HepG2 (cell line): ENCODE measurements around the gene ZPLD1. TPM values are rescaled to one million over a fixed set of nuclear protein-coding genes. Genes with fewer than 3 reads are reported as not detected.

Source experiments
- ATAC-seq: fragments of 200-7000 bp; cut with Tn5 transposase; 3 replicates; pipeline ENCODE4 v1.9.1; 2020; ENCODE audit warnings: mild to moderate bottlenecking, moderate library complexity
- BruUV-seq: library from RNA; stranded (reverse); fragments of 400-500 nt; replicated peaks from 2 replicates; lab custom pipeline; 2021; lab: Mats Ljungman, UMichigan
- CTCF ChIA-PET: fragments of 300-600 bp; formaldehyde crosslinking; extraction: SDS; loops from one replicate; lab custom pipeline; 2021; ENCODE audit warnings: low total read pairs, inconsistent platforms, low intra/inter-chr PET ratio; lab: Yijun Ruan, JAX
- POLR2A ChIA-PET: fragments of 350-600 bp; sonication (Branson Sonifier 250); formaldehyde crosslinking; loops from one replicate; lab custom pipeline; 2020; ENCODE audit warnings: antibody characterized with exemption, inconsistent platforms; lab: Yijun Ruan, JAX
- DNase-seq: peaks from one replicate; pipeline ENCODE4 v3.0.0-alpha.2; 2015; ENCODE audit warnings: low spot score
- FAIRE-seq: peaks from 3 replicates; lab custom pipeline; 2011; peaks lifted over from hg19 to GRCh38; lab: Jason Lieb, UNC
- H2AFZ ChIP-seq: one replicate; pipeline ENCODE4 v1.6.1; 2011; ENCODE audit warnings: low read length, inconsistent platforms
- H3K27ac ChIP-seq: fragments of 300-600 bp; 3 replicates; pipeline ENCODE4 v1.8.0; 2011; ENCODE audit warnings: mixed run types, mild to moderate bottlenecking, mixed read lengths, low read length, inconsistent platforms; ENCODE audit not compliant: insufficient read depth; ENCODE audit errors: extremely low read length
- H3K27me3 ChIP-seq, 2 experiments: fragments of 200-600 bp in 1 of 2; 2 replicates in 1 of 2; 3 replicates in 1 of 2; pipeline versions ENCODE4 v1.6.0 to v1.8.0; 2011; ENCODE audit warnings: low read length in 2 of 2, mild to moderate bottlenecking in 2 of 2, moderate library complexity in 2 of 2, inconsistent platforms in 1 of 2; ENCODE audit not compliant: insufficient read depth in 2 of 2, control insufficient read depth in 1 of 2
- H3K36me3 ChIP-seq, 2 experiments: fragments of 200-600 bp in 1 of 2; replicated peaks in 1 of 2; 2 replicates in 1 of 2; 3 replicates in 1 of 2; pipeline versions ENCODE4 v1.5.1 to v1.8.0; 2011; ENCODE audit warnings: low read length in 2 of 2, inconsistent platforms in 1 of 2; ENCODE audit not compliant: insufficient read depth in 2 of 2, control insufficient read depth in 1 of 2
- H3K4me1 ChIP-seq: 2 replicates; pipeline ENCODE4 v1.5.1; 2012; ENCODE audit warnings: low read length, inconsistent platforms; ENCODE audit not compliant: insufficient read depth
- H3K4me2 ChIP-seq: 2 replicates; pipeline ENCODE4 v1.6.0; 2011; ENCODE audit warnings: low read depth, low read length, inconsistent platforms
- H3K4me3 ChIP-seq, 3 experiments: fragments of 200-600 bp in 1 of 3; sonication (generic), shearing (Covaris generic) in 1 of 3; replicated peaks in 1 of 3; 2 replicates each; pipeline ENCODE4 v1.5.1; 2011 to 2016; ENCODE audit warnings: low read length in 3 of 3, inconsistent platforms in 2 of 3, low read depth in 2 of 3, mild to moderate bottlenecking in 2 of 3, control low read depth in 1 of 3, mixed read lengths in 1 of 3; ENCODE audit not compliant: insufficient read depth in 1 of 3
- H3K79me2 ChIP-seq: one replicate; pipeline ENCODE4 v1.6.1; 2011; ENCODE audit warnings: low read length, inconsistent platforms; ENCODE audit not compliant: insufficient read depth
- H3K9ac ChIP-seq: 2 replicates; pipeline ENCODE4 v1.6.0; 2011; ENCODE audit warnings: mild to moderate bottlenecking, low read depth, low read length, inconsistent platforms; ENCODE audit not compliant: insufficient read depth
- H3K9me3 ChIP-seq: 2 replicates; pipeline ENCODE4 v1.5.1; 2012; ENCODE audit warnings: mild to moderate bottlenecking, low read length
- H4K20me1 ChIP-seq: 2 replicates; pipeline ENCODE4 v1.6.0; 2011; ENCODE audit warnings: inconsistent platforms, mild to moderate bottlenecking, low read length, moderate library complexity; ENCODE audit not compliant: insufficient read depth
- ATF6 ChIP-seq: sonication (generic); formaldehyde crosslinking; conservative IDR thresholded peaks from 2 replicates; pipeline ENCODE4 v1.4.0; 2020; ENCODE audit warnings: missing genetic modification reagents
- ELF3 ChIP-seq: IDR thresholded peaks from 2 replicates; pipeline ENCODE4 v1.6.1; 2016; ENCODE audit warnings: missing genetic modification reagents, missing compliant biosample characterization
- SMAD3 ChIP-seq: sonication (generic); formaldehyde crosslinking; IDR thresholded peaks from 2 replicates; pipeline ENCODE4 v1.4.0; 2020; ENCODE audit warnings: missing genetic modification reagents
- SMC3 ChIP-seq: IDR thresholded peaks from 2 replicates; pipeline ENCODE4 v1.6.1; 2011; ENCODE audit warnings: low read length, improper control_type of control experiment
- TFE3 ChIP-seq: IDR thresholded peaks from 2 replicates; pipeline ENCODE4 v1.6.1; 2016
- TRIM22 ChIP-seq: fragments of 450-650 bp; IDR thresholded peaks from 2 replicates; pipeline ENCODE4 v1.6.1; 2017
- ZNF501 ChIP-seq: sonication (generic); formaldehyde crosslinking; IDR thresholded peaks from 2 replicates; pipeline ENCODE4 v1.5.1; 2020; ENCODE audit warnings: mild to moderate bottlenecking, moderate library complexity, missing genetic modification reagents
- ZNF562 ChIP-seq: sonication (generic); formaldehyde crosslinking; IDR thresholded peaks from 2 replicates; pipeline ENCODE4 v1.8.0; 2022; ENCODE audit warnings: missing genetic modification reagents, borderline replicate concordance
- ZNF577 ChIP-seq: sonication (generic); formaldehyde crosslinking; IDR thresholded peaks from 2 replicates; pipeline ENCODE4 v1.4.0; 2020; ENCODE audit warnings: mild to moderate bottlenecking, low read depth, missing genetic modification reagents, borderline replicate concordance
- ZNF761 ChIP-seq: sonication (generic); formaldehyde crosslinking; conservative IDR thresholded peaks from 2 replicates; pipeline ENCODE4 v1.4.0; 2020; ENCODE audit warnings: mild to moderate bottlenecking, missing genetic modification reagents
- WGBS: methylation state at CpG from one replicate; pipeline ENCODE4 v1.1.6; 2017; ENCODE audit warnings: low lambda C conversion rate; 5-methylcytosine and 5-hydroxymethylcytosine counted together
- in situ Hi-C: cut with HindIII; loops from 2 replicates; pipeline ENCODE4 v1.10.0; 2017; ENCODE audit warnings: low pct_unique_long_range_greater_than_20kb; ENCODE audit not compliant: extremely low pct_ligation_motif_present
- intact Hi-C: fragments of 100-400 bp; cut with micrococcal nuclease; formaldehyde crosslinking; loops from one replicate; pipeline ENCODE4 v1.10.0; 2022; ENCODE audit not compliant: unreplicated experiment
- polyA plus RNA-seq, 8 experiments: library from polyadenylated mRNA; depleted of rRNA in 3 of 8; stranded (reverse) in 7 of 8; unstranded in 1 of 8; fragments of >200 nt; fragmentation: Illumina TruSeq in 4 of 8; extraction: Trizol in 4 of 8; gene quantifications; 2 replicates each; pipeline versions ENCODE4 v1.2.1 to v1.2.3, GENCODE V29; 2011 to 2016; ENCODE audit warnings: low read depth in 4 of 8, missing spikeins in 1 of 8, mixed read lengths in 1 of 8; ENCODE audit not compliant: insufficient read depth in 1 of 8
- total RNA-seq, 5 experiments: library from RNA; depleted of rRNA; stranded (reverse); fragments of >200 nt; fragmentation: Illumina TruSeq; extraction: Trizol; gene quantifications; 2 replicates each; pipeline ENCODE4 v1.2.3, GENCODE V29; 2016; ENCODE audit warnings: low read depth in 1 of 5

The ZPLD1 gene
- total and polyA plus RNA-seq, 2 of the 13 experiments (the other 11 are each of a cell fraction or from before 2014, with no cell fraction given): not detected

- H3K27me3 ChIP-seq: no peaks in the 10 kb centered on the region
- H3K9me3 ChIP-seq: no peaks in the 10 kb centered on the region
- intact Hi-C loops (no loop called here), in situ Hi-C loops (no loop called here)
- CTCF ChIA-PET: no interaction called here
- no peak overlapping the region for H3K4me3 ChIP-seq
- no peak overlapping the region for H3K27ac ChIP-seq
- DNase-seq (no peak), FAIRE-seq (no peak), ATAC-seq (no peak)
- H3K4me1 ChIP-seq: no peaks in the 10 kb centered on the region
- no peaks in the 10 kb centered on the region for H3K36me3 ChIP-seq
- WGBS: 0% methylated on average over 1 of the region's 1 CpG
- POLR2A ChIA-PET: no interaction called here
- H3K4me2 ChIP-seq: no peak overlapping the region
- no peaks in the 10 kb centered on the region for H3K79me2 ChIP-seq
- H3K9ac ChIP-seq: no peak overlapping the region
- no peak for TF ChIP-seq ZNF501 (CRISPR knock-in tag)
- TF ChIP-seq ELF3 (CRISPR knock-in tag): no peak
- no peak for TF ChIP-seq TFE3
- TF ChIP-seq TRIM22: no peak
- TF ChIP-seq SMAD3 (CRISPR knock-in tag): no peak
- TF ChIP-seq SMC3: no peak
- no peak for TF ChIP-seq ATF6 (CRISPR knock-in tag)
- no peak for TF ChIP-seq ZNF577 (CRISPR knock-in tag)
- TF ChIP-seq ZNF562 (CRISPR knock-in tag): no peak
- TF ChIP-seq ZNF761 (CRISPR knock-in tag): no peak
- BruUV-seq: no TSS peak
- H4K20me1 ChIP-seq: no peaks in the 10 kb centered on the region
- H2AFZ ChIP-seq: no peak overlapping the region
These were observed 7.0 kb downstream of the ZPLD1 start for GRCh38 chr3:102441832-102442231.
